Kidney (tissue), 14 donors: ENCODE data around the gene DYNC1I1. TPM values are rescaled to one million over a fixed set of nuclear protein-coding genes. Genes with fewer than 3 reads are reported as not detected.

Experiments
- DNase-seq, 5 donors: peaks; one replicate each; pipeline ENCODE4 v3.0.0-alpha.2; 2013 to 2020
- FAIRE-seq: peaks from 2 replicates; lab custom pipeline; 2012; peaks lifted over from hg19 to GRCh38; lab: Jason Lieb, UNC
- H3K27ac ChIP-seq, 2 donors: one replicate each; pipeline ENCODE4 v1.7.0; 2013; ENCODE audit warnings: low read depth in 2 of 2, low read length in 2 of 2, inconsistent platforms in 1 of 2
- H3K27me3 ChIP-seq: one replicate; pipeline ENCODE4 v1.7.1; 2013; ENCODE audit warnings: low read length, inconsistent platforms; ENCODE audit not compliant: control insufficient read depth, insufficient read depth
- H3K36me3 ChIP-seq, 3 donors: one replicate each; pipeline versions ENCODE4 v1.7.0 to v1.7.1; 2013; ENCODE audit warnings: low read length in 3 of 3, control low read depth in 1 of 3, inconsistent platforms in 1 of 3; ENCODE audit not compliant: insufficient read depth in 3 of 3, control insufficient read depth in 2 of 3
- H3K4me1 ChIP-seq, 3 donors: one replicate each; pipeline versions ENCODE4 v1.7.0 to v1.7.1; 2013; ENCODE audit warnings: low read length in 3 of 3, inconsistent platforms in 1 of 3, low read depth in 1 of 3; ENCODE audit not compliant: control insufficient read depth in 2 of 3, insufficient read depth in 2 of 3
- H3K4me3 ChIP-seq, 3 donors: one replicate each; pipeline versions ENCODE4 v1.7.0 to v1.8.1; 2013; ENCODE audit warnings: low read length in 3 of 3, control low read depth in 1 of 3, inconsistent platforms in 1 of 3
- H3K9ac ChIP-seq, 3 donors: one replicate each; pipeline versions ENCODE4 v1.7.0 to v1.7.1; 2013; ENCODE audit warnings: low read length in 3 of 3, control low read depth in 1 of 3, inconsistent platforms in 1 of 3
- H3K9me3 ChIP-seq, 3 donors: one replicate each; pipeline versions ENCODE4 v1.7.0 to v1.7.1; 2013; ENCODE audit warnings: low read length in 3 of 3, control low read depth in 1 of 3, inconsistent platforms in 1 of 3; ENCODE audit not compliant: control insufficient read depth in 2 of 3, insufficient read depth in 1 of 3
- CTCF ChIP-seq: IDR thresholded peaks from 3 replicates; pipeline ENCODE4 v1.5.1; 2012; ENCODE audit warnings: mild to moderate bottlenecking, moderate library complexity, borderline replicate concordance; ENCODE audit not compliant: insufficient read depth; ENCODE audit errors: extremely low read depth
- intact Hi-C: fragments of 100-400 bp; cut with DNase I; formaldehyde crosslinking; loops from one replicate; pipeline ENCODE4 v1.11.1; 2022
- polyA plus RNA-seq: library from polyadenylated mRNA; stranded (reverse); fragments of 350-450 nt; fragmentation: Illumina TruSeq; extraction: RNeasy Lipid Tissue Mini Kit (QIAGEN cat#74804); gene quantifications from one replicate; pipeline ENCODE4 v1.2.3, GENCODE V29; 2014; ENCODE audit warnings: low read depth, low replicate concordance; ENCODE audit not compliant: insufficient read depth
- total RNA-seq: library from RNA; stranded (reverse); fragmentation: NEBNext Ultra II Directional; extraction: Animal tissue kit (Norgen Biotek cat#: 25700); gene quantifications from one replicate; pipeline ENCODE4 v1.2.1, GENCODE V29; 2021
- donor health status: control.
- donor health status: control.
- donor health status: control.
- donor health status: control.
- donor health status: control.
- donor health status: DM: yes; HTN: yes; CAD: no.
- donor health status: Normal renal cell carcinoma (clear cell type).

The DYNC1I1 gene
- total and polyA plus RNA-seq, 2 donors from 2014 or later = 2.3 to 2.6 TPM

DNA sequence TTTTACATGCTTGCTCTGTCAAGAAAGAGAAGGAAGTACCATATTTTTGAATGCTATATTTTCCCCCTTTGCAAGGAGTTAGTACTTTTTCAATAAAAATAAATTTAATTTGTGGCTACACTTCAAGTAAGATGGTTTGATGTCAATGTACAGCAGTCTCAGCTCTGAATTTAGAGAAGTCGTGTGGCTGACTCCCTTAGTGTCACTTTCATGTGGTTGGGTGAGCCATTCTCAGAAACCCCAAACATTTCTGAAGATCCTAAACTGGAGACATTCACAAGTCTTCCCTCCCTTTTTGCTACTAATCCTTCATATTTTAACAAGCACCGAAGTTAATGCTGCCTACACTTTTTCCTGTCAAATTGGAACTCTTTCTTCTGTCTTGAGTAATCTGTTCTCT is 244.4 kb downstream of the DYNC1I1 start:
- H3K4me3 ChIP-seq = no peak overlapping the region
- H3K36me3 ChIP-seq = no peaks in the 10 kb centered on the region
- DNase-seq = no peak
- H3K27me3 ChIP-seq = no peaks in the 10 kb centered on the region
- no peak for FAIRE-seq
- no peaks in the 10 kb centered on the region for H3K4me1 ChIP-seq
- no peak overlapping the region for H3K9ac ChIP-seq
- H3K9me3 ChIP-seq = no peaks in the 10 kb centered on the region
- TF ChIP-seq CTCF = no peak
- H3K27ac ChIP-seq = no peak overlapping the region
- intact Hi-C loops = no loop called here

- H3K9ac ChIP-seq = no peak overlapping the region
- H3K4me1 ChIP-seq = no peaks in the 10 kb centered on the region
- no peak for DNase-seq
- no peaks in the 10 kb centered on the region for H3K36me3 ChIP-seq
- intact Hi-C loops = no loop called here
- no peaks in the 10 kb centered on the region for H3K27me3 ChIP-seq
- no peaks in the 10 kb centered on the region for H3K9me3 ChIP-seq
- FAIRE-seq = no peak
- no peak overlapping the region for H3K27ac ChIP-seq
- TF ChIP-seq CTCF = no peak
- no peak overlapping the region for H3K4me3 ChIP-seq
These were observed 245.5 kb downstream of the DYNC1I1 start for GRCh38 chr7:96017877-96018276.

DNA sequence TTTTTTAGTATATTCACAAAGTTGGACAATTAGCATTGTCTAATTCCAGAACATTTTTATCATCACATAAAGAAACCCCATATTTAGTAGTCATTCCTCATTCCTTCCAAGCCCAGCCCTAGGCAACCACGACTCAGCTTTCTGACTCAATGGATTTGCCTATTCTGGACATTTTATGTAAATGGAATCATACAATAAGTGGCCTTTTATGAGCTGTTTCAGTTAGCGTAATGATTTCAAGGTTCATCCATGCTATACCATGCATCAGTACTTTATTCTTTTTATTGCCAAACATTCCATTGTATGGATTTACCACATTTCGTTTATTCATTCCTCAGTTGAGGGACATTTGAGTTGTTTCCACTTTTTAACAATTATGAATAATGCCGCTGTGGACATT is 249.2 kb downstream of the DYNC1I1 start:
- intact Hi-C loops = no loop called here
- Histone ChIP-seq H3K36me3 (no peaks in the 10 kb centered on the region), H3K9ac (no peak overlapping the region), H3K27ac (no peak overlapping the region), H3K9me3 (no peaks in the 10 kb centered on the region), H3K4me1 (no peaks in the 10 kb centered on the region), H3K4me3 (no peak overlapping the region), H3K27me3 (no peaks in the 10 kb centered on the region)
- FAIRE-seq = no peak
- DNase-seq = no peak
- no peak for TF ChIP-seq CTCF

GRCh38 chr7:96023387-96023786 is 251.0 kb downstream of the DYNC1I1 start:
- no peak overlapping the region for H3K9ac ChIP-seq
- no peak for TF ChIP-seq CTCF
- DNase-seq (no peak), FAIRE-seq (no peak)
- no peaks in the 10 kb centered on the region for H3K27me3 ChIP-seq
- no peaks in the 10 kb centered on the region for H3K9me3 ChIP-seq
- H3K4me1 ChIP-seq = no peaks in the 10 kb centered on the region
- H3K4me3 ChIP-seq = no peak overlapping the region
- H3K36me3 ChIP-seq = no peaks in the 10 kb centered on the region
- H3K27ac ChIP-seq = no peak overlapping the region
- intact Hi-C loops = no loop called here
